GM12892 (cell line): ENCODE data around the gene PTGES3L.

Experiments
- POLR2A ChIP-seq: IDR thresholded peaks from 2 replicates; pipeline ENCODE4 v1.6.1; 2011; ENCODE audit warnings: low read depth, low read length, control low read depth
- POLR2AphosphoS5 ChIP-seq: IDR thresholded peaks from 2 replicates; pipeline ENCODE4 v1.6.1; 2011; ENCODE audit warnings: low read depth, low read length, control low read depth
- TAF1 ChIP-seq: IDR thresholded peaks from 2 replicates; pipeline ENCODE4 v1.6.1; 2011; ENCODE audit warnings: low read depth, mild to moderate bottlenecking, control low read depth, low read length, borderline replicate concordance

DNA sequence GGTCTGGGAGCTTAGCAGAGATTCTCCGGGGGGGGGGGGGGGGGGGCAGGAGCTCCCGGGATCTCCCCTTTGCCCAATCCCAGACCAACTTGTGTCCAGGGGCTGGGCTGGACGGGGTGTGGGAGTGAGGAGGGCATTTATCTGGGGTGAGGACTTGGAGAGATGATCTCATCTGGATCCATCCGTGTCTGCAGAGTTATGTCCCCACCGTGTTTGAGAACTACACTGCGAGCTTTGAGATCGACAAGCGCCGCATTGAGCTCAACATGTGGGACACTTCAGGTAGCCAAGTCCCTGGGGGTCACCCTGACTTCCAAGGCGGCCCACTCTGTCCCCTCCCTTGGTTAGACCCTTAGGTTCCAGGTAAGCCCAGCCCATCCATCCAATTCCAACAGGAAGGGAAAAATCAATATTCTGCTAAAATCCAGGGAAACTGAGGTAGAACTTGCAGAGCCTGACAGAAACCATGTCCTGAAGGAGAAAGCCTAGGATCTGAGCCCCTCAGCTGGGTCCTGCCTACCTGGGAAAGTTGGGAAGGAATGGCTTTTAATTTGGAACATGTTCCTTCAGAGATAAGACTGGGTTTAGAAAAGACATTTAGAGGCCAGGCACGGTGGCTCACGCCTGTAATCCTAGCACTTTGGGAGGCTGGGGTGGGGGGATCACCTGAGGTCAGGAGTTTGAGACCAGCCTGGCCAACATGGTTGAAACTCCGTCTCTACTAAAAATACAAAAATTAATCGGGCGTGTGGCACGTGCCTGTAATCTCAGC, 46.1 kb upstream of the PTGES3L start:
- TF ChIP-seq POLR2A (no peak), TAF1 (no peak), POLR2AphosphoS5 (no peak)
